Activated T-cell treated with anti-CD3 and anti-CD28 coated beads, Interleukin-2, amount 50 U/mL, for 4 hours (primary cell): ENCODE data around the gene FAM193A. TPM values are rescaled to one million over a fixed set of nuclear protein-coding genes. Genes with fewer than 3 reads are reported as not detected.
"Not testable (repeated sequence)": the region's sequence is repeated elsewhere in the genome, so short reads cannot be mapped to it uniquely, and the experiment has no call there.

ENCODE experiments used
- ATAC-seq, 2 donors: fragments of 200-7000 bp; cut with Tn5 transposase; one replicate each; pipeline ENCODE4 v1.10.0; 2021
- DNase-seq: peaks from one replicate; pipeline ENCODE4 v3.0.0-alpha.2; 2020
- H3K27me3 Mint-ChIP-seq: one replicate; pipeline ENCODE4 v1.8.0; 2021; ENCODE audit warnings: low read depth, mixed read lengths
- H3K36me3 Mint-ChIP-seq: one replicate; pipeline ENCODE4 v1.8.0; 2022; ENCODE audit warnings: mixed read lengths; ENCODE audit not compliant: insufficient read depth
- H3K4me1 Mint-ChIP-seq: one replicate; pipeline ENCODE4 v1.8.0; 2021; ENCODE audit warnings: low read depth, mixed read lengths
- H3K4me3 Mint-ChIP-seq: one replicate; pipeline ENCODE4 v1.8.0; 2021; ENCODE audit warnings: mild to moderate bottlenecking, moderate library complexity, mixed read lengths
- H3K9me3 Mint-ChIP-seq: one replicate; pipeline ENCODE4 v1.8.0; 2021; ENCODE audit warnings: mixed read lengths
- total RNA-seq, 3 donors: library from RNA; stranded (reverse); gene quantifications; one replicate each; pipeline ENCODE4 v1.2.1, GENCODE V29; 2021

FAM193A gene
- total RNA-seq, 3 donors from 2014 or later: 24.7 to 25.3 (median 24.9) TPM

GRCh38 chr4:2728806-2729532 is 192.5 kb downstream of the FAM193A start:
- ATAC-seq: no peak
- H3K4me1 Mint-ChIP-seq: peaks cover 6% of the 10 kb centered on the region

GRCh38 chr4:2729533-2729875 is 193.1 kb downstream of the FAM193A start:
- ATAC-seq: no peak
- Mint-ChIP-seq H3K4me1 (peaks cover 4% of the 10 kb centered on the region), H3K9me3 (no peaks in the 10 kb centered on the region), H3K36me3 (peaks cover 20% of the 10 kb centered on the region), H3K27me3 (no peaks in the 10 kb centered on the region), H3K4me3 (no peak overlapping the region)
- DNase-seq: no peak

More at GRCh38 chr4:2728806-2729532, 192.5 kb downstream of the FAM193A start:
- Mint-ChIP-seq H3K36me3 (peaks cover 18% of the 10 kb centered on the region), H3K9me3 (no peaks in the 10 kb centered on the region), H3K27me3 (no peaks in the 10 kb centered on the region), H3K4me3 (no peak overlapping the region)
- no peak for DNase-seq

- H3K27me3 Mint-ChIP-seq: no peaks in the 10 kb centered on the region
- ATAC-seq (no peak), DNase-seq (no peak)
- H3K4me1 Mint-ChIP-seq: peaks cover 6% of the 10 kb centered on the region
- peaks cover 30% of the 10 kb centered on the region for H3K36me3 Mint-ChIP-seq
- peaks cover 14% of the 10 kb centered on the region for H3K9me3 Mint-ChIP-seq
- no peak overlapping the region for H3K4me3 Mint-ChIP-seq
Measured at GRCh38 chr4:2731907-2732317, 195.5 kb downstream of the FAM193A start.

GRCh38 chr4:2732526-2732925 is 196.1 kb downstream of the FAM193A start:
- Mint-ChIP-seq H3K27me3 (no peaks in the 10 kb centered on the region), H3K36me3 (peaks cover 30% of the 10 kb centered on the region), H3K9me3 (peaks cover 14% of the 10 kb centered on the region), H3K4me3 (no peak overlapping the region), H3K4me1 (peaks cover 6% of the 10 kb centered on the region)
- no peak for ATAC-seq
- no peak for DNase-seq

DNA sequence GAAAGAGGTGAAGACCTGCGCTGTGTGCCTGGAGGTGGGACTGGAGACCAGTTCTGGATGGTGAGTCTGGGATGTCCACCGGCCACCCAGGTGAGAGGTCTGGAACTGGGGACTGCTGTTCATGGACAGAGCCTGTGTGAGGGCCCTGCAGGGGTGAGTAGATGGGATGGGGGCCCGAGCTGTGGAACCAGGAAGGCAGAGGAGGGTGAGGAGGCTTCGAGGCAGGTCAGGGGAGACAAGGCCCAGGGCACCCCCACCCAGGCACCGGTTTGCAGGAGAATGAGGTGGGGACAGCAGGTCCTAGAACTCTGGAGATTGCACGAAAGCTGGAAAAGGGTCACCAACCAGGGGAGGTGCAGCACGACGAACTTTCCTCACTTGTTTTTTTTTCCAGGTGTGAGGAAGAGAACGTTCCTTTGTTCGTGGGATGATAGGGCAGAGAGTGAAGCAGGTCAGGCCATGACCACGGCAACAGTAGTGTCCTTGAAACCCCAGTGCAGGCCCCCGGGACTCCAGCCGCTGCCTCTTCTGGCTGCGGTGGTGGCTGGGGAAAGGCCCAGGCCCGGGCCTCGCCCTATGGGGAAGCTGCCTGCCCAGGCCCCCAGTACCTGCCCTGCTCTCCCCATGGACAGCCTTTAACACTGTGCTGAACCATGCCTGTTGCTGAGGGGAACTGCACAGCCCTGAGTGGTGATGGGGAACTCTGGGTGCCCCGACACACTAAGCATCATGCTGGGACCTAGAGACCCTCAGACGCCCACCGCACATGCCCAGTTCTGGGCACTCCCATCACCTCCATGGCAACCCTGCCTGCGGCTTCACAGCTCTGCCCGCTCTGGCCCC is 196.8 kb downstream of the FAM193A start:
- Mint-ChIP-seq H3K4me1 (peaks cover 6% of the 10 kb centered on the region), H3K27me3 (no peaks in the 10 kb centered on the region), H3K4me3 (no peak overlapping the region), H3K9me3 (peaks cover 14% of the 10 kb centered on the region), H3K36me3 (peaks cover 32% of the 10 kb centered on the region)
- no peak for ATAC-seq
- no peak for DNase-seq

DNA sequence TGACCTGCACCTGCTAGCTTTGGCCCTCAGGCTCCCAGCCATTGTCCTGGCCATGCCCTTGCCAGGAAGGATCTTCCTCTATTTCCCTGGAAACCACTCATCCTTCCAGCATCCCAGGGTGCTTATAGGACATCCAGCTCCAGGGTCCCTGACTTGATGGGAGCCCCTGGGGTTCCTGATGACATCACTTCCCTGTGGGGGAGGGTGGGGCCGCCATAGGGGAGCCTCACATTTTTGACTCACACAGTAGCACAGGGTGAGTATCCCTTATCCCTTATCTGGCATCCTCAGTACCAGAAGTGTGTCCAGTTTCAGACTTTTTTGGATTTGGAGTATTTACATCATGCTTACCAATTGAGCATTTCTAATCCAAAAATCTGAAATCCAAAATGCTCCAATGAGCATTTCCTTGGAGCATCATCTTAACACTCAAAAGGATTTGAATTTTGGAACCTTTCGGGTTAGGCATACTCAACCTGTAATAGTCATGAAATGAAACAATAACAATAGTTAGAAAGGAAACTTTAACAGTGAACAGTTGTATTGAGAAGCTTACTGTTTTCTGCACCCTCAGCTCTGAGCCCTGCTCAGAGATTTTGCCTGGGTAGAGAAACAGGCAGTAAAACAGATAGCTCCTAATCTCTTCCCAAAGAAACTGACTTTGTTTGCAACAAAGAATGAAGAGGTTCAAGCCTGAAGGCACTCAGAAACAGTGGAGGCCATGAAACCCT is 197.6 kb downstream of the FAM193A start:
- H3K27me3 Mint-ChIP-seq: no peaks in the 10 kb centered on the region
- H3K4me1 Mint-ChIP-seq: peaks cover 6% of the 10 kb centered on the region
- no peak for ATAC-seq
- peaks cover 34% of the 10 kb centered on the region for H3K36me3 Mint-ChIP-seq
- DNase-seq: no peak
- H3K4me3 Mint-ChIP-seq: no peak overlapping the region
- H3K9me3 Mint-ChIP-seq: peaks cover 14% of the 10 kb centered on the region

DNA sequence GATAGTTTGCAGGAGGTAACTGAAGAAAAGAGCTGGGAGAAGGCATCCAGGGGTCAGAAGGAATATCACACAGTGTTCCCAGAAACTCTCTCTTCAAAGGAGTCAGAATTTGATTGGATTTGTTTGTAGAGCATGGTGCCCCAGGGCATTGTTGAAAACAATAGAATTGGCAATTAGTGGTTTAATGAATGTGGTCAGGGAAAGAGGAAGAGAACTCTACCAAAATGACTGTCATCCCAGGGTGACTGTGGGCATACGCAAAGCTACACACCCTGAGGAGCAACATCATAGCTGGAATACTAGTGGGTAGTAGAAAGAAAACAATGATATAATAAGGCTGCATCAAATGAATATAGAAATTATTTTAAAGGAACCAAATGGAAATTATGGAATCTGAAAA is 198.2 kb downstream of the FAM193A start:
- H3K36me3 Mint-ChIP-seq: peaks cover 32% of the 10 kb centered on the region
- H3K4me3 Mint-ChIP-seq: no peak overlapping the region
- no peaks in the 10 kb centered on the region for H3K27me3 Mint-ChIP-seq
- DNase-seq (no peak), ATAC-seq (no peak)
- peaks cover 6% of the 10 kb centered on the region for H3K4me1 Mint-ChIP-seq
- H3K9me3 Mint-ChIP-seq: peaks cover 14% of the 10 kb centered on the region

GRCh38 chr4:2735869-2736268 is 199.4 kb downstream of the FAM193A start:
- Mint-ChIP-seq H3K36me3 (peaks cover 33% of the 10 kb centered on the region), H3K27me3 (no peaks in the 10 kb centered on the region), H3K4me1 (peaks cover 6% of the 10 kb centered on the region), H3K4me3 (no peak overlapping the region), H3K9me3 (peaks cover 14% of the 10 kb centered on the region)
- no peak for ATAC-seq
- DNase-seq: no peak

GRCh38 chr4:2738296-2738695 is 201.8 kb downstream of the FAM193A start:
- H3K4me3 Mint-ChIP-seq, ATAC-seq, H3K4me1 Mint-ChIP-seq, DNase-seq, H3K27me3 Mint-ChIP-seq: not testable (repeated sequence)
- peaks cover 14% of the 10 kb centered on the region for H3K9me3 Mint-ChIP-seq
- H3K36me3 Mint-ChIP-seq: peaks cover 35% of the 10 kb centered on the region

GRCh38 chr4:2741626-2742025 is 205.2 kb downstream of the FAM193A start:
- H3K36me3 Mint-ChIP-seq: peaks cover 42% of the 10 kb centered on the region
- peaks cover 29% of the 10 kb centered on the region for H3K4me1 Mint-ChIP-seq

GRCh38 chr4:2742081-2742822 is 205.8 kb downstream of the FAM193A start:
- no peaks in the 10 kb centered on the region for H3K9me3 Mint-ChIP-seq
- ATAC-seq (no peak), DNase-seq (no peak)
- peaks cover 35% of the 10 kb centered on the region for H3K4me1 Mint-ChIP-seq
- no peak overlapping the region for H3K4me3 Mint-ChIP-seq
- peaks cover 46% of the 10 kb centered on the region for H3K36me3 Mint-ChIP-seq
- no peaks in the 10 kb centered on the region for H3K27me3 Mint-ChIP-seq

More at GRCh38 chr4:2741626-2742025, 205.2 kb downstream of the FAM193A start:
- ATAC-seq (no peak), DNase-seq (no peak)
- no peaks in the 10 kb centered on the region for H3K27me3 Mint-ChIP-seq
- H3K9me3 Mint-ChIP-seq: peaks cover 3% of the 10 kb centered on the region
- no peak overlapping the region for H3K4me3 Mint-ChIP-seq

- Mint-ChIP-seq H3K4me1 (peaks cover 43% of the 10 kb centered on the region), H3K4me3 (no peak overlapping the region), H3K36me3 (peaks cover 53% of the 10 kb centered on the region), H3K27me3 (no peaks in the 10 kb centered on the region), H3K9me3 (no peaks in the 10 kb centered on the region)
- DNase-seq (no peak), ATAC-seq (no peak)
Measured at GRCh38 chr4:2742823-2743517, 206.5 kb downstream of the FAM193A start.
